GM12878 (cell line): ENCODE data around the gene BIN1.

Experiments used
- CREB1 ChIP-seq: IDR thresholded peaks from 2 replicates; pipeline ENCODE4 v1.6.1; 2012; ENCODE audit warnings: low read depth, mild to moderate bottlenecking, inconsistent platforms
- CREM ChIP-seq: IDR thresholded peaks from 2 replicates; pipeline ENCODE4 v1.6.1; 2014; ENCODE audit warnings: antibody characterized with exemption, low read depth
- ESRRA ChIP-seq: IDR thresholded peaks from 2 replicates; pipeline ENCODE4 v1.6.1; 2012; ENCODE audit warnings: mild to moderate bottlenecking, low read length, improper control_type of control experiment
- EZH2 ChIP-seq: IDR thresholded peaks from 2 replicates; pipeline ENCODE4 v1.6.1; 2012; ENCODE audit warnings: low read depth, mild to moderate bottlenecking, control low read depth, inconsistent platforms, low read length, borderline replicate concordance; ENCODE audit not compliant: control insufficient read depth
- HDAC2 ChIP-seq: fragments of 200-600 bp; sonication (generic); IDR thresholded peaks from 2 replicates; pipeline ENCODE4 v1.6.1; 2017
- RCOR1 ChIP-seq: conservative IDR thresholded peaks from 2 replicates; pipeline ENCODE4 v1.6.1; 2012; ENCODE audit warnings: low read depth, low read length, improper control_type of control experiment
- SIN3A ChIP-seq: IDR thresholded peaks from 2 replicates; pipeline ENCODE4 v1.6.1; 2012; ENCODE audit warnings: low read depth, low read length, improper control_type of control experiment
- TAF1 ChIP-seq: IDR thresholded peaks from 2 replicates; pipeline ENCODE4 v1.6.1; 2011; ENCODE audit warnings: mild to moderate bottlenecking, low read depth, low read length, borderline replicate concordance
- TCF12 ChIP-seq: IDR thresholded peaks from 2 replicates; pipeline ENCODE4 v1.6.1; 2011; ENCODE audit warnings: low read depth, mild to moderate bottlenecking, low read length
- TF ChIP-seq, protein P1 (sequence below), 3 experiments: IDR thresholded peaks in 2 of 3; conservative IDR thresholded peaks in 1 of 3; 2 replicates each; pipeline ENCODE4 v1.5.1; 2011; ENCODE audit warnings: low read depth in 3 of 3, low read length in 3 of 3, mild to moderate bottlenecking in 3 of 3, control low read depth in 2 of 3, moderate library complexity in 2 of 3, inconsistent platforms in 1 of 3, mixed read lengths in 1 of 3; ENCODE audit not compliant: control insufficient read depth in 2 of 3, insufficient read depth in 1 of 3; ENCODE audit errors: extremely low read depth in 1 of 3

DNA sequence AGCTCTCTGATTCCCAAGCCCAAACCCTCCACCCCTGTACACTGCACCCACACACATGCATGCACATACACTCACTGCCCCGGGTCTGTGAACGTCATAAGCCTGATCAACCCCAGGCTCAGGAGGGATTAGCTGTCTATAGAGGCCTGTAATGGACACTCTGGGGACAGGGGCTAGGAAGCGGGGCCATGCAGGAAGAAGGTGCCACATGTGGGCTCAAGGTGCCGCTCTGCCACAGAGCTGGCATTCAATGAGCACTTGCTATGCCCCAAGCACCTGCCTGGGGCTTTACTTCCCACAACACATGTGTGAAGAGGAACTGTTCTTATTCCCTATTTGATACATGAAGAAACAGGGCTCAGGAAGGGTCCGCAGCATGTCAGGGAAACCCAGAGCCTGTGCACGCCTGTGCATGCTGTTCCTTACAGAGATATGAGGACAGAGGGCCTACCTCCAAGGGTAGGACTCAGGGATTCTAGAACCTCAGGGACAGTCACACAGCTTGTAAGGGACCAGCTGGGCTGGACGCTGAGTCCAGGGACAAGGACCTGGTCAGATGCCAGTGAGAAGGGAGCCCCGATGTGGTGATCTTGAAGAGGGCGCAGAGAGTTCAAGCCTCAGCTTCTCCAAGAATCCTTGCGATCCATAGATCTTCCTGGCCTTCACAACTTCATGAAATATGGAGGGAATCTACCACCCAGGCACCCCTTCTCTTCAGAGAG lies 5.0 kb downstream of the BIN1 start:
- TF ChIP-seq, protein P1, sequence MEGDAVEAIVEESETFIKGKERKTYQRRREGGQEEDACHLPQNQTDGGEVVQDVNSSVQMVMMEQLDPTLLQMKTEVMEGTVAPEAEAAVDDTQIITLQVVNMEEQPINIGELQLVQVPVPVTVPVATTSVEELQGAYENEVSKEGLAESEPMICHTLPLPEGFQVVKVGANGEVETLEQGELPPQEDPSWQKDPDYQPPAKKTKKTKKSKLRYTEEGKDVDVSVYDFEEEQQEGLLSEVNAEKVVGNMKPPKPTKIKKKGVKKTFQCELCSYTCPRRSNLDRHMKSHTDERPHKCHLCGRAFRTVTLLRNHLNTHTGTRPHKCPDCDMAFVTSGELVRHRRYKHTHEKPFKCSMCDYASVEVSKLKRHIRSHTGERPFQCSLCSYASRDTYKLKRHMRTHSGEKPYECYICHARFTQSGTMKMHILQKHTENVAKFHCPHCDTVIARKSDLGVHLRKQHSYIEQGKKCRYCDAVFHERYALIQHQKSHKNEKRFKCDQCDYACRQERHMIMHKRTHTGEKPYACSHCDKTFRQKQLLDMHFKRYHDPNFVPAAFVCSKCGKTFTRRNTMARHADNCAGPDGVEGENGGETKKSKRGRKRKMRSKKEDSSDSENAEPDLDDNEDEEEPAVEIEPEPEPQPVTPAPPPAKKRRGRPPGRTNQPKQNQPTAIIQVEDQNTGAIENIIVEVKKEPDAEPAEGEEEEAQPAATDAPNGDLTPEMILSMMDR (IDR thresholded peaks at IDR 0.05 in 2 of 3, conservative IDR thresholded peaks at IDR 0.05 in 1 of 3; ENCODE audit: control insufficient read depth in 2 of 3, extremely low read depth in 1 of 3, insufficient read depth in 1 of 3, low read depth in 3 of 3, low read length in 3 of 3), result no peak
- no peak for TF ChIP-seq CREB1
- no peak for TF ChIP-seq SIN3A
- no peak for TF ChIP-seq TAF1
- TF ChIP-seq CREM, result no peak
- TF ChIP-seq ESRRA, result no peak
- no peak for TF ChIP-seq HDAC2
- no peak for TF ChIP-seq TCF12
- no peak for TF ChIP-seq RCOR1
- no peak for TF ChIP-seq EZH2
